22Rv1 (cell line): ENCODE data around the gene SETX.

ENCODE experiments used
- H3K27ac ChIP-seq: fragments of 450-650 bp; 2 replicates; pipeline ENCODE4 v1.5.1; 2017
- CTCF ChIP-seq: fragments of 450-650 bp; IDR thresholded peaks from 2 replicates; pipeline ENCODE4 v1.5.1; 2017; ENCODE audit warnings: mild to moderate bottlenecking
- ZFX ChIP-seq: fragments of 450-650 bp; IDR thresholded peaks from 2 replicates; pipeline ENCODE4 v1.6.1; 2017; ENCODE audit warnings: antibody characterized with exemption, borderline replicate concordance

SETX gene

GRCh38 chr9:132260846-132261245 lies 93.9 kb downstream of the SETX start:
- H3K27ac ChIP-seq = no peak overlapping the region
- TF ChIP-seq ZFX (no peak), CTCF (no peak)

GRCh38 chr9:132250324-132251262 lies 104.2 kb downstream of the SETX start:
- H3K27ac ChIP-seq = no peak overlapping the region

DNA sequence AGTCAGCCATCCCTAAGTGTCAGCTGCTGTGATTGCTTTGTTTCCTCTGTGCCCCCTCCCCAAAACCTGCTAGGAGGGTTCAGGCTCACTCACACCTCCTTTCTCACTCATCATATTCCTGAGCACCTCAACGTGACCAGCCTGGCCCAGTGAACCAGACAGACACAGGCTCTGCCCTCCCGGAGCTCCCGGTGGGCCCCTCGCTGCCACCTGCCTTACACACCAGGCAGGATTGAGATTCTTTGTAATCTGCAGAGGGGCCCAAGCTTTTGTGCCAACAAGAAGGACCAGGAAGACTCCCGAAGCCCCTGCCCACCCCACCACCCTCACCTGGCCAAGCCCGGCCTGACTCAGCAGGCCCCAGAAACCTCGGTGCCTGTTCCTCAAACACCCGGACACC lies 105.1 kb downstream of the SETX start:
- no peak for TF ChIP-seq CTCF
- TF ChIP-seq ZFX = no peak

More at GRCh38 chr9:132250324-132251262, 104.2 kb downstream of the SETX start:
- no peak for TF ChIP-seq ZFX
- no peak for TF ChIP-seq CTCF

GRCh38 chr9:132249123-132249522 lies 105.7 kb downstream of the SETX start:
- H3K27ac ChIP-seq = no peak overlapping the region
- TF ChIP-seq CTCF (no peak), ZFX (no peak)

More for the DNA sequence above, 105.1 kb downstream of the SETX start:
- no peak overlapping the region for H3K27ac ChIP-seq

DNA sequence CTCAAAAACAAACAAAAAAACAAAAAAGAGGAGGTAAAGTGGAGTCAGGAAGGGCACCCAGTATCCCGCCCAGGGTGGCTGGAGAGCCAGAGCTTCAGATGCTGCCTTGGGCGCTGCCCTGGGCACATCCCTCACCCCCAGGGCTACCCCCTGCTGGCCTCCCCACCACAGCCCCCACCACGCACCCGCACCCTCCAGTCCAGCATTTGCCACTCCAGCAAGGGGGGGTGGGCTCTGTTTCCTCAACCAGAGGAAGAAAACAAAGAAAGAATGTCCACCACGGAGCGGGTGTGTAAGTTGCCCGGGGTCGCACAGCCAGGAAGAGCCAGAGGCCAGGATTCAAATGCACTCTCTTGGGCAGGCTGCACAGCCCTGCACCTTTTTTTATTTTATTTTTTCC lies 106.8 kb downstream of the SETX start:
- TF ChIP-seq ZFX (no peak), CTCF (no peak)
- no peak overlapping the region for H3K27ac ChIP-seq

DNA sequence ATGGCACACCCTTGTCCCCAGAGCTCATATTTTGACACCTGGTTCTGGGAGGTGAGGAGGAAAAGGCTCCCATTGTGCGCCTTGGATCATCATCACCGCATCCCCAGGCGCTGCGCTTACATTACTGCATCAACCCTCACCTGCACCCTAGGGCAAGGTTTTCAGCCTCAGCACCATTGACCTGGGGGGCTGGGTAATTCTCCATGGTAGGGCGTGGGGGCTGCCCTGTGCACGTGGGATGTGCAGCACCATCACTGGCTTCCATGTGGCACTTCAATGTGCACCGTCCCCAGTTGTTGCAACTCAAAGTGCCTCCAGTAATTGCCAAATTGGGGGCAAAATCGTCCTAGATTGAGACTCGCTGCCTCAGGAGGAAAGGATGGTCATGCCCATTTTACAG lies 109.3 kb downstream of the SETX start:
- TF ChIP-seq CTCF = no peak
- no peak for TF ChIP-seq ZFX
- no peak overlapping the region for H3K27ac ChIP-seq

DNA sequence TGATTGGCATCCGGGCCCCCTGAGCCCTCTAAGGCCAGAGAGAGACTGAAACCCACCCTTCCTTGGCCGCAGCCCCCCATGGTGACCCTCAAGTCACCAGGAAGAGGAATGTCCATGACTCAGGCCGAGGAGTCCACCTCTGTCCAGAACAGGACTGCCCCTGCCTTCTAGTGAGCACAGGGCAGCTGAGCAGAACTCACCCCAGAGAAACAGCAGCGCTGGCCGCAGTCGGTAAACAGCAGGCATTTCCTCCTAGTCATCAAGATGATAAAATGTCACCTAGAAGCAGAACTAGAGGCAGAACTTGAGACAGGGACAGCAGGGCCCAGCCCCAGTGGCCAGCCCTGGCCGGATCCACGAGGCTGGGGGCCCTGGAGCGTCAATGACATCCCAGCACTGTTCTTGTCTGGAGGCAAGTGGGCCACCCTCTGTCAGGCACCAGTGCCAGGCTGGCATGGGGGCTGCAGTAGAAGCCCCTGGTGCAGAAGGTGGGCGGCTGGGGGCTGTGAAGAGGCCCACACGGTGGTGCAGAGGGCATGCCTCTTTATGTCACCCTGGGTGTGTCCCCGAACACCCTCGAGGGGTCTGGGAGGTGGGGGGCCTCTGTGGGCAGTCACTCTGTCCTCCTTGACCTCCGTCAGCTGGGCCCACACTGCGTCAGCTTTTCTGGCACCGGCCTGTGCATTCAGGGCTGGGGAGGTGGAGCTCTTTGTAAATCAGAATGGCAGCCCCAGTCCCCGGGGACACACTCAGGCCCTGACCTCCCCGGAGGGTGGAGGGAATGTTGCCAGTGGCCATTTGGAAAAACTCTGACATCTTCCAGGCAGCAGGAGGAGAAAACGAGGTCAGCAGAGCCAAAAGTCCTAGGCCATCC lies 110.0 kb downstream of the SETX start:
- no peak for TF ChIP-seq ZFX
- no peak for TF ChIP-seq CTCF
- H3K27ac ChIP-seq = no peak overlapping the region
